ENCODE results near the gene HIGD2A. TPM values are rescaled to one million over a fixed set of nuclear protein-coding genes. Genes with fewer than 3 reads are reported as not detected.

HIGD2A gene
- total and polyA plus RNA-seq, 2 experiments from 2014 or later: 109 to 224 TPM

GRCh38 chr5:176389135-176390123, 878 bp downstream of the HIGD2A start:
- H3K4me2 ChIP-seq: peak overlapping the region; percentile 77
- no peaks in the 10 kb centered on the region for H3K9me3 ChIP-seq (ENCODE audit: low read depth)
- peak overlapping the region; percentile 52 for H3K4me3 ChIP-seq
- WGBS (ENCODE audit: low lambda C conversion rate, missing lambda C conversion rate): 27% methylated on average over 38 of the region's 41 CpGs
- H3K27ac ChIP-seq: peak overlapping the region; percentile 94
- peaks cover 38% of the 10 kb centered on the region for H3K79me2 ChIP-seq
- H3K4me1 ChIP-seq (ENCODE audit: insufficient read depth): peaks cover 14% of the 10 kb centered on the region
- no peak overlapping the region for H2AFZ ChIP-seq
- no peak for TF ChIP-seq EZH2phosphoT487 (IDR thresholded peaks at IDR 0.05; ENCODE audit: low read depth, severe bottlenecking, unreplicated experiment)
- TF ChIP-seq EZH2 (IDR thresholded peaks at IDR 0.05; ENCODE audit: borderline replicate concordance): no peak
- no peaks in the 10 kb centered on the region for H4K20me1 ChIP-seq (ENCODE audit: insufficient read depth, poor library complexity, severe bottlenecking)
- no peaks in the 10 kb centered on the region for H3K27me3 ChIP-seq
- H3K9me2 ChIP-seq (replicated peaks; ENCODE audit: insufficient read depth): no peaks in the 10 kb centered on the region
- no peaks in the 10 kb centered on the region for H3K36me3 ChIP-seq (replicated peaks; ENCODE audit: insufficient read depth, low read depth)
- DNase-seq (ENCODE audit: low spot score): no peak

DNA sequence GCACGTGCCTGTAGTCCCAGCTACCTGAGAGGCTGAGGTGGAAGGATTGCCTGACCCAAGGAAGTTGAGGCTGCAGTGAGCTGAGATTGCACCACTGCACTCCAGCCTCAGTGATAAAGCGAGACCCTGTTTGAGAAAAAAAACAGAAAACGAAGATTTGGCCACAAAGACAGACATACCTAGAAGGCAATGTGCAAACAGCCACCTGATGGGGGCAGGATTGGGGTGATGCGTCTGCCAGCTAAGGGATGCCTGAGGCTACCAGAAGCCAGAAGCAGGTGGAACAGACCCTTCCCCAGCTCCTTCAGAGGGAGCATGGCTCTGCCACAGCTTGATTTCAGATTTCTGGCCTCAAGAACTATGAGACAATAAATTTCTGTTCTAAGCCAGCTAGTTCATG, 2.9 kb downstream of the HIGD2A start:
- Histone ChIP-seq H3K4me3 (no peak overlapping the region), H3K9me3 (ENCODE audit: low read depth) (no peaks in the 10 kb centered on the region), H3K9me2 (replicated peaks; ENCODE audit: insufficient read depth) (no peaks in the 10 kb centered on the region), H3K27me3 (no peaks in the 10 kb centered on the region), H3K27ac (no peak overlapping the region), H4K20me1 (ENCODE audit: insufficient read depth, poor library complexity, severe bottlenecking) (no peaks in the 10 kb centered on the region), H3K79me2 (peaks cover 30% of the 10 kb centered on the region), H3K36me3 (replicated peaks; ENCODE audit: insufficient read depth, low read depth) (no peaks in the 10 kb centered on the region), H3K4me1 (ENCODE audit: insufficient read depth) (peaks cover 17% of the 10 kb centered on the region), H2AFZ (no peak overlapping the region), H3K4me2 (no peak overlapping the region)
- WGBS (ENCODE audit: low lambda C conversion rate, missing lambda C conversion rate): 93% methylated on average over 4 of the region's 4 CpGs
- no peak for TF ChIP-seq EZH2phosphoT487 (IDR thresholded peaks at IDR 0.05; ENCODE audit: low read depth, severe bottlenecking, unreplicated experiment)
- no peak for TF ChIP-seq EZH2 (IDR thresholded peaks at IDR 0.05; ENCODE audit: borderline replicate concordance)
- TF ChIP-seq, protein P1, sequence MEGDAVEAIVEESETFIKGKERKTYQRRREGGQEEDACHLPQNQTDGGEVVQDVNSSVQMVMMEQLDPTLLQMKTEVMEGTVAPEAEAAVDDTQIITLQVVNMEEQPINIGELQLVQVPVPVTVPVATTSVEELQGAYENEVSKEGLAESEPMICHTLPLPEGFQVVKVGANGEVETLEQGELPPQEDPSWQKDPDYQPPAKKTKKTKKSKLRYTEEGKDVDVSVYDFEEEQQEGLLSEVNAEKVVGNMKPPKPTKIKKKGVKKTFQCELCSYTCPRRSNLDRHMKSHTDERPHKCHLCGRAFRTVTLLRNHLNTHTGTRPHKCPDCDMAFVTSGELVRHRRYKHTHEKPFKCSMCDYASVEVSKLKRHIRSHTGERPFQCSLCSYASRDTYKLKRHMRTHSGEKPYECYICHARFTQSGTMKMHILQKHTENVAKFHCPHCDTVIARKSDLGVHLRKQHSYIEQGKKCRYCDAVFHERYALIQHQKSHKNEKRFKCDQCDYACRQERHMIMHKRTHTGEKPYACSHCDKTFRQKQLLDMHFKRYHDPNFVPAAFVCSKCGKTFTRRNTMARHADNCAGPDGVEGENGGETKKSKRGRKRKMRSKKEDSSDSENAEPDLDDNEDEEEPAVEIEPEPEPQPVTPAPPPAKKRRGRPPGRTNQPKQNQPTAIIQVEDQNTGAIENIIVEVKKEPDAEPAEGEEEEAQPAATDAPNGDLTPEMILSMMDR (IDR thresholded peaks at IDR 0.05; ENCODE audit: poor library complexity): no peak
- no peak for DNase-seq (ENCODE audit: low spot score)

- H3K27me3 ChIP-seq: no peaks in the 10 kb centered on the region
- no peak overlapping the region for H2AFZ ChIP-seq
- WGBS (ENCODE audit: low lambda C conversion rate, missing lambda C conversion rate): 97% methylated on average over 4 of the region's 4 CpGs
- no peak for DNase-seq (ENCODE audit: low spot score)
- peaks cover 24% of the 10 kb centered on the region for H3K79me2 ChIP-seq
- no peaks in the 10 kb centered on the region for H4K20me1 ChIP-seq (ENCODE audit: insufficient read depth, poor library complexity, severe bottlenecking)
- peaks cover 15% of the 10 kb centered on the region for H3K4me1 ChIP-seq (ENCODE audit: insufficient read depth)
- no peaks in the 10 kb centered on the region for H3K9me2 ChIP-seq (replicated peaks; ENCODE audit: insufficient read depth)
- no peak overlapping the region for H3K4me2 ChIP-seq
- H3K27ac ChIP-seq: no peak overlapping the region
- H3K9me3 ChIP-seq (ENCODE audit: low read depth): no peaks in the 10 kb centered on the region
- H3K4me3 ChIP-seq: no peak overlapping the region
- TF ChIP-seq, protein P1 (IDR thresholded peaks at IDR 0.05; ENCODE audit: poor library complexity): no peak
- TF ChIP-seq EZH2 (IDR thresholded peaks at IDR 0.05; ENCODE audit: borderline replicate concordance) (no peak), EZH2phosphoT487 (IDR thresholded peaks at IDR 0.05; ENCODE audit: low read depth, severe bottlenecking, unreplicated experiment) (no peak)
- H3K36me3 ChIP-seq (replicated peaks; ENCODE audit: insufficient read depth, low read depth): no peaks in the 10 kb centered on the region
Observed at GRCh38 chr5:176391999-176392398, 3.4 kb downstream of the HIGD2A start.

GRCh38 chr5:176392526-176392925, 4.0 kb downstream of the HIGD2A start:
- Histone ChIP-seq H3K79me2 (peaks cover 19% of the 10 kb centered on the region), H3K4me3 (no peak overlapping the region)
- WGBS (ENCODE audit: low lambda C conversion rate, missing lambda C conversion rate): 95% methylated on average over 11 of the region's 11 CpGs

More at GRCh38 chr5:176392526-176392925, 4.0 kb downstream of the HIGD2A start:
- Histone ChIP-seq H2AFZ (no peak overlapping the region), H3K27me3 (no peaks in the 10 kb centered on the region), H3K36me3 (replicated peaks; ENCODE audit: insufficient read depth, low read depth) (no peaks in the 10 kb centered on the region), H3K4me1 (ENCODE audit: insufficient read depth) (peaks cover 10% of the 10 kb centered on the region), H3K9me3 (ENCODE audit: low read depth) (no peaks in the 10 kb centered on the region), H3K9me2 (replicated peaks; ENCODE audit: insufficient read depth) (no peaks in the 10 kb centered on the region), H3K27ac (no peak overlapping the region), H3K4me2 (no peak overlapping the region), H4K20me1 (ENCODE audit: insufficient read depth, poor library complexity, severe bottlenecking) (no peaks in the 10 kb centered on the region)
- no peak for DNase-seq (ENCODE audit: low spot score)
- TF ChIP-seq EZH2 (IDR thresholded peaks at IDR 0.05; ENCODE audit: borderline replicate concordance) (no peak), EZH2phosphoT487 (IDR thresholded peaks at IDR 0.05; ENCODE audit: low read depth, severe bottlenecking, unreplicated experiment) (no peak)
- TF ChIP-seq, protein P1 (IDR thresholded peaks at IDR 0.05; ENCODE audit: poor library complexity): no peak

Measured in hepatocyte (in vitro differentiated cells).